ENCODE data around the gene TCN2. TPM values are rescaled to one million over a fixed set of nuclear protein-coding genes. Genes with fewer than 3 reads are reported as not detected.
"Not testable (repeated sequence)": the region's sequence is repeated elsewhere in the genome, so short reads cannot be mapped to it uniquely, and the experiment has no call there.

Gene TCN2
- total RNA-seq, 1 donor from 2014 or later: 5.1 TPM

- intact Hi-C loops (cut with micrococcal nuclease): loop anchor here (1.0 to 5.0 kb wide), 2 partner anchors 17 to 162 kb away; no protein-coding TSS in a partner anchor
Measured at GRCh38 chr22:30609260-30610185, 2.5 kb downstream of the TCN2 start.

- intact Hi-C loops (cut with micrococcal nuclease): no loop called here
Measured at GRCh38 chr22:30610299-30610698, 3.3 kb downstream of the TCN2 start.

GRCh38 chr22:30611197-30611596 is 4.2 kb downstream of the TCN2 start:
- intact Hi-C loops (cut with micrococcal nuclease): no loop called here

- intact Hi-C loops (cut with micrococcal nuclease): no loop called here
Measured at GRCh38 chr22:30612789-30613188, 5.8 kb downstream of the TCN2 start.

DNA sequence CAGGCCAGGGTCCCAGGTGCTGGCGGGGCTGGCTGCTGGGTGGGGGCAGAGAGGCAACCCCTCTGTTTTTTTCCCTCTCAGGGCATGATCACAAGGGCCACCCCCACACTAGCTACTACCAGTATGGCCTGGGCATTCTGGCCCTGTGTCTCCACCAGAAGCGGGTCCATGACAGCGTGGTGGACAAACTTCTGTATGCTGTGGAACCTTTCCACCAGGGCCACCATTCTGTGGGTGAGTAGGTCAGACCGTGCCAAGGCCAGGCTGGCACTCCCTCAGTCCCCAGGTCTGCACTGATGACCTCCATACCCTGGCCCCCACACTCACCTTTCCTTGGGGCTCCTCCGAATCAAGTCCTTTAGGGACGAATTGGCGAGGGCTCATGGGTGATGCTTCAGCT is 7.3 kb downstream of the TCN2 start:
- intact Hi-C loops (cut with micrococcal nuclease): no loop called here

GRCh38 chr22:30614879-30615278 is 7.9 kb downstream of the TCN2 start:
- intact Hi-C loops (cut with micrococcal nuclease): no loop called here

DNA sequence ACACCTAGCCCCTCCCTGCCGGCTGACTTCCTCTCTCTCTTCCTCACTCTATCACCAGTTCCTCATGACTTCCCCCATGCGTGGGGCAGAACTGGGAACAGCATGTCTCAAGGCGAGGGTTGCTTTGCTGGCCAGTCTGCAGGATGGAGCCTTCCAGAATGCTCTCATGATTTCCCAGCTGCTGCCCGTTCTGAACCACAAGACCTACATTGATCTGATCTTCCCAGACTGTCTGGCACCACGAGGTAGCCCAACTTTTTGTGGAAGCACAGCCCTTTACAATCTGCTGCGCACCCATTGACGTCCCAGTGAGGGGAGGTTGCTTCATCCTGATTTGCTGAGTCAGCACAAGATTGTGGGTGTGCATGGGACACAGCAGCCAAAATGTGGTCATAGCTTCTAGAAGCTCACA is 8.6 kb downstream of the TCN2 start:
- intact Hi-C loops (cut with micrococcal nuclease): no loop called here

- intact Hi-C loops (cut with micrococcal nuclease): no loop called here
Measured at GRCh38 chr22:30617819-30618218, 10.8 kb downstream of the TCN2 start.

DNA sequence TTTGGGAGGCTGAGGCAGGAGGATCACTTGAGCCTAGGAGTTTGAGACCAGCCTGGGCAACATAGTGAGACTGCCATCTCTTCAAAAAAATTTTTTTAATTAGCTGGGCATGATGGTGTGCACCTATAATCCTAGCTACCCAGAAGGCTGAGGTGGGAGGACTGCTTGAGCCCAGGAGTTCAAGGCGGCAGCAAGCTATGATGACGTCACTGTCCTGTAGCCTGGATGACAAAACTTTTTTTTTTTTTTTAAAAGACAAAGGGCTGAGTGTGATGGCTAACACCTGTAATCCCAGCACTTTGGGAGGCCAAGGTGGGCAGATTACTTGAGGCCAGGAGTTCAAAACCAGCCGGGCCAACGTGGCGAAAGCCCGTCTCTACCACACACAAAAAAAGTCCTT is 12.9 kb downstream of the TCN2 start:
- intact Hi-C loops (cut with micrococcal nuclease): not testable (repeated sequence)

DNA sequence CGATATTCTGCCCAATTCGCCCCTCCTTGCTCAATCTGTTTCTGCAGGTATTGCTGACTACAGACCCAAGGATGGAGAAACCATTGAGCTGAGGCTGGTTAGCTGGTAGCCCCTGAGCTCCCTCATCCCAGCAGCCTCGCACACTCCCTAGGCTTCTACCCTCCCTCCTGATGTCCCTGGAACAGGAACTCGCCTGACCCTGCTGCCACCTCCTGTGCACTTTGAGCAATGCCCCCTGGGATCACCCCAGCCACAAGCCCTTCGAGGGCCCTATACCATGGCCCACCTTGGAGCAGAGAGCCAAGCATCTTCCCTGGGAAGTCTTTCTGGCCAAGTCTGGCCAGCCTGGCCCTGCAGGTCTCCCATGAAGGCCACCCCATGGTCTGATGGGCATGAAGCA is 19.4 kb downstream of the TCN2 start:
- intact Hi-C loops (cut with micrococcal nuclease): no loop called here

DNA sequence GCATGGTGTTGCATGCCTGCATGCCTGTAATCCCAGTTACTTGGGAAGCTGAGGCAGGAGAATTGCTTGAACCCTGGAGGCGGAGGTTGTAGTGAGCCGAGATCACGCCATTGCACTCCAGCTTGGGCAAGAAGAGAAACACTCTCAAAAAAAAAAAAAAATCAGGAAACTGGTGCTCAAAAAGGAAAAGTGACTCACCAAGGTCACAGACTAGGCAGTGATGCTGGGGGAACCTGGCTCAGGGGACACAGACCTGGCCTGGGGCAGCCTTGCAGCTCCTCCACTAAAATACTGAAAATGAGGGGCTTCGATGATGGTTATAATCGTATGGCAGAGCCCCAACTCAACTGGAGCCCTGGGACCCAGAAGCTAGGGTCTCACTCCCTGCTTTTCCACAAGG is 20.5 kb downstream of the TCN2 start:
- intact Hi-C loops (cut with micrococcal nuclease): no loop called here

DNA sequence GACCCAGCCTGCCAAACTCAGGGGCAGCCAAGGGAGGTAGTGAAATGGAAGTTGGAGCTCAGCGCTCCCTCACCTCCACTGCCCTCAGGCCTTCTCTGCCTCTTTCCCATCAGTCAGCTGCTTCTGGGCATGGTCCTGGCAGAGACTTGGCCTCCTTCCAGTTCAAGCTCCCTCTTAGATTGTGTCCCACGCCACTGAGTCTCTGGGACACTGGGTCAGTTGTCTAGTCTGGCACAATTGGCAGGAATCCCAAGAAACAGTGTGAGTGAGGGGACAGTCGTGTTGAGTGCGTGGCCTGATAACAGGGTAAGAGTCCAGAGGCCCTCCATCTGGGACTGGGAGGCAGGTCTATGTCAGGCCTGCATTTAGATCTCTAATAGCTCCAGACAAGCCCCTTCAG is 21.5 kb downstream of the TCN2 start:
- intact Hi-C loops (cut with micrococcal nuclease): no loop called here

DNA sequence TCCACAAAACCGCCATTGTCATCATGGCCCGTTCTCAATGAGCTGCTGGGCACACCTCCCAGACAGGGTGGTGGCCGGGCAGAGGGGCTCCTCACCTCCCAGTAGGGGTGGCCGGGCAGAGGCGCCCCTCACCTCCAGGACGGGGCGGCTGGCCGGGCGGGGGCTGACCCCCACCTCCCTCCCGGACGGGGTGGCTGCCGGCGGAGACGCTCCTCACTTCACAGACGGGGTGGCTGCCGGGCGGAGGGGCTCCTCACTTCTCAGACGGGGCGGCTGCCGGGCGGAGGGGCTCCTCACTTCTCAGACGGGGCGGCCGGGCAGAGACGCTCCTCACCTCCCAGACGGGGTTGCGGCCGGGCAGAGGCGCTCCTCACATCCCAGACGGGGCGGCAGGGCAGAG is 24.5 kb downstream of the TCN2 start:
- intact Hi-C loops (cut with micrococcal nuclease): loop anchor here (10.0 kb wide), 1 partner anchor 663 kb away; the partner anchor contains the start of gene PIK3IP1

DNA sequence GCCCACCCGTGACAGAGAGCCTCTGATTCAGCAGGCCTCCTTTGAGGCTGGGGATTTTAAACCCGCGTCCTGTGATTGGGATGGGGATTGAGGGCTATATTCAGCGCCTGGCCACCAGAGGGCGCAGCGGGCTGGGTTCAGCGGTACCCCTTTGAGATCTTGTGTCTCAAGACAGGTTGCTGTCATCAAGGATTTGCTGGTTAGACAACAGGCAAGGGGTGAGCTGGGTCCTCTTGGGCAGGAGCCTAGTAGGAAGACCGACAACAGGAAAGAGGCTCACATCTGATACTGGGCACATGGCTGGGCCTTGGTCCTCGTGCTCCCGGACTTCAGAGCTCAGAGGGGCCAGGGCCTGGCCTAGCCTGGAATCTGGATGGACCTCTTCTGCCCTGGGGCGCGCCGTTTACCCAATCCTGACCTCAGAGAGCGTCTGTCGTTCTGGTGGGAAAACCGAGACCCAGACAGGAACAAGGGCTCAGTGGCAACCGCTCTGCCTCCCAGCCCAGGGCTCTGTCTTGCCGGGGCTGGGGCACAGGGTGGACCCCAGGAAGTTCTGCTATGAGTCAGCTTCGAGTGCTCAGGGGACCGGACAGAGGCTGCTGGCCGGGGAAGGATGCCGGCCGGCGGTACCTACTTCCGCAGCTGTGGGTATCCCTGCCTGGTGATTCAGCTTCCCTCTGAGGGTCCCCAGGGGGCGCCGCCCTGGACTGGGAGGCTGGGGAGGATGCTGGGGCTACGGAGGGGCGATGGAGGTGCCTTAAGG is 27.7 kb downstream of the TCN2 start:
- intact Hi-C loops (cut with micrococcal nuclease): loop anchor here (1.0 to 10.0 kb wide), 18 partner anchors 15 to 660 kb away; partner anchors contain the start of genes DUSP18, LIMK2, OSBP2 and PIK3IP1

- intact Hi-C loops (cut with micrococcal nuclease): loop anchor here (1.0 to 10.0 kb wide), 10 partner anchors 14 to 659 kb away; partner anchors contain the start of genes LIMK2, OSBP2, PIK3IP1 and TCN2
Measured at GRCh38 chr22:30635273-30636225, 28.6 kb downstream of the TCN2 start, which contains the start of gene SLC35E4. Gene SLC35E4, plus strand, starts transcription at chr22:30635781. Its CDS starts 670 bp downstream, at chr22:30636451.

DNA sequence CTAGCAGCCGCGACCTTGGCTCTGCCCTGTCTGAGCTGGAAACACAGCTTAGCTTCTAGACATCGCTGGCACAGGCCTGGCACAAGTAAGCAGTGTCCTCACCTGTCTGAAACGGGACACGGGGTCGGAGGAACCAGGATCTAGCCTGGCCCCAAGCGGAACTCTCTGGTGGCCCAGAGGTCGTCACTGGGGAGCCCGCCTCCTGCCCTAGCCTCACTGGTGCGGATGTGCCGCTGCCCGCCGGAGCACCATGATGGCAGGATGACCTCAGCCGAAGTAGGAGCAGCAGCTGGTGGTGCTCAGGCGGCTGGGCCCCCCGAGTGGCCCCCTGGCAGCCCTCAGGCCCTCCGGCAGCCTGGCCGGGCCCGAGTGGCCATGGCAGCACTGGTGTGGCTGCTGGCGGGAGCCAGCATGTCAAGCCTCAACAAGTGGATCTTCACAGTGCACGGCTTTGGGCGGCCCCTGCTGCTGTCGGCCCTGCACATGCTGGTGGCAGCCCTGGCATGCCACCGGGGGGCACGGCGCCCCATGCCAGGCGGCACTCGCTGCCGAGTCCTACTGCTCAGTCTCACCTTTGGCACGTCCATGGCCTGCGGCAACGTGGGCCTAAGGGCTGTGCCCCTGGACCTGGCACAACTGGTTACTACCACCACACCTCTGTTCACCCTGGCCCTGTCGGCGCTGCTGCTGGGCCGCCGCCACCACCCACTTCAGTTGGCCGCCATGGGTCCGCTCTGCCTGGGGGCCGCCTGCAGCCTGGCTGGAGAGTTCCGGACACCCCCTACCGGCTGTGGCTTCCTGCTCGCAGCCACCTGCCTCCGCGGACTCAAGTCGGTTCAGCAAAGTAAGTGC is 29.5 kb downstream of the TCN2 start:
- intact Hi-C loops (cut with micrococcal nuclease): loop anchor here (5.0 to 10.0 kb wide), 2 partner anchors 576 to 658 kb away; partner anchors contain the start of genes LIMK2 and PIK3IP1

GRCh38 chr22:30637701-30638114 is 30.7 kb downstream of the TCN2 start:
- intact Hi-C loops (cut with micrococcal nuclease): loop anchor here (5.0 to 10.0 kb wide), 2 partner anchors 575 to 657 kb away; partner anchors contain the start of genes LIMK2 and PIK3IP1

- intact Hi-C loops (cut with micrococcal nuclease): no loop called here
Measured at GRCh38 chr22:30640361-30640760, 33.4 kb downstream of the TCN2 start.

GRCh38 chr22:30640839-30641430 is 34.0 kb downstream of the TCN2 start:
- intact Hi-C loops (cut with micrococcal nuclease): no loop called here
